ENCODE measurements around the gene ZBTB2.

The ZBTB2 gene

GRCh38 chr6:151335930-151336329, 55.4 kb downstream of the ZBTB2 start:
- H3K9ac ChIP-seq (ENCODE audit: low read depth, low read length): no peak overlapping the region
- no peak for ATAC-seq (ENCODE audit: insufficient read depth, low read depth)
- H3K27me3 ChIP-seq (ENCODE audit: insufficient read depth, low read length, poor library complexity): no peaks in the 10 kb centered on the region
- no peak overlapping the region for H3K4me2 ChIP-seq (ENCODE audit: insufficient read depth, low read length)
- TF ChIP-seq EZH2 (IDR thresholded peaks at IDR 0.05; ENCODE audit: borderline replicate concordance, low read depth, low read length, severe bottlenecking): no peak
- no peak for TF ChIP-seq CTCF (IDR thresholded peaks at IDR 0.05; ENCODE audit: borderline replicate concordance, extremely low read depth, low read length, poor library complexity, severe bottlenecking)
- no peaks in the 10 kb centered on the region for H4K20me1 ChIP-seq (ENCODE audit: insufficient read depth, low read length)
- no peaks in the 10 kb centered on the region for H3K9me3 ChIP-seq (ENCODE audit: insufficient read depth, low read length, severe bottlenecking)
- no peaks in the 10 kb centered on the region for H3K79me2 ChIP-seq (ENCODE audit: insufficient read depth, low read length)
- no peak for DNase-seq
- no peaks in the 10 kb centered on the region for H3K36me3 ChIP-seq (ENCODE audit: insufficient read depth, low read length)
- H3K4me1 ChIP-seq (ENCODE audit: insufficient read depth, low read length): no peaks in the 10 kb centered on the region
- no peak overlapping the region for H3K27ac ChIP-seq (ENCODE audit: low read length)
- no peak overlapping the region for H3K4me3 ChIP-seq (ENCODE audit: low read depth in 1 of 2, low read length in 2 of 2)
- no peak overlapping the region for H2AFZ ChIP-seq (ENCODE audit: low read depth, low read length)

- no peaks in the 10 kb centered on the region for H3K79me2 ChIP-seq (ENCODE audit: insufficient read depth, low read length)
- DNase-seq (no peak), ATAC-seq (ENCODE audit: insufficient read depth, low read depth) (no peak)
- no peak overlapping the region for H3K27ac ChIP-seq (ENCODE audit: low read length)
- H3K9ac ChIP-seq (ENCODE audit: low read depth, low read length): no peak overlapping the region
- no peak overlapping the region for H2AFZ ChIP-seq (ENCODE audit: low read depth, low read length)
- no peaks in the 10 kb centered on the region for H3K36me3 ChIP-seq (ENCODE audit: insufficient read depth, low read length)
- no peak overlapping the region for H3K4me2 ChIP-seq (ENCODE audit: insufficient read depth, low read length)
- no peaks in the 10 kb centered on the region for H3K9me3 ChIP-seq (ENCODE audit: insufficient read depth, low read length, severe bottlenecking)
- peaks cover 6% of the 10 kb centered on the region for H3K27me3 ChIP-seq (ENCODE audit: insufficient read depth, low read length, poor library complexity)
- no peaks in the 10 kb centered on the region for H3K4me1 ChIP-seq (ENCODE audit: insufficient read depth, low read length)
- no peaks in the 10 kb centered on the region for H4K20me1 ChIP-seq (ENCODE audit: insufficient read depth, low read length)
- no peak overlapping the region for H3K4me3 ChIP-seq (ENCODE audit: low read depth in 1 of 2, low read length in 2 of 2)
- no peak for TF ChIP-seq EZH2 (IDR thresholded peaks at IDR 0.05; ENCODE audit: borderline replicate concordance, low read depth, low read length, severe bottlenecking)
- TF ChIP-seq CTCF (IDR thresholded peaks at IDR 0.05; ENCODE audit: borderline replicate concordance, extremely low read depth, low read length, poor library complexity, severe bottlenecking): no peak
These were observed 61.1 kb downstream of the ZBTB2 start for GRCh38 chr6:151330130-151330696.

- no peaks in the 10 kb centered on the region for H3K9me3 ChIP-seq (ENCODE audit: insufficient read depth, low read length, severe bottlenecking)
- H3K4me1 ChIP-seq (ENCODE audit: insufficient read depth, low read length): peaks cover 9% of the 10 kb centered on the region; the same call in 1 of the 2 replicates
- H3K4me3 ChIP-seq (ENCODE audit: low read depth in 1 of 2, low read length in 2 of 2): no peak overlapping the region
- no peak overlapping the region for H2AFZ ChIP-seq (ENCODE audit: low read depth, low read length)
- TF ChIP-seq CTCF (IDR thresholded peaks at IDR 0.05; ENCODE audit: borderline replicate concordance, extremely low read depth, low read length, poor library complexity, severe bottlenecking) (no peak), EZH2 (IDR thresholded peaks at IDR 0.05; ENCODE audit: borderline replicate concordance, low read depth, low read length, severe bottlenecking) (no peak)
- no peak overlapping the region for H3K4me2 ChIP-seq (ENCODE audit: insufficient read depth, low read length)
- DNase-seq (no peak), ATAC-seq (ENCODE audit: insufficient read depth, low read depth) (no peak)
- no peaks in the 10 kb centered on the region for H4K20me1 ChIP-seq (ENCODE audit: insufficient read depth, low read length)
- H3K79me2 ChIP-seq (ENCODE audit: insufficient read depth, low read length): no peaks in the 10 kb centered on the region
- H3K36me3 ChIP-seq (ENCODE audit: insufficient read depth, low read length): no peaks in the 10 kb centered on the region
- H3K27ac ChIP-seq (ENCODE audit: low read length): no peak overlapping the region
- peaks cover 6% of the 10 kb centered on the region for H3K27me3 ChIP-seq (ENCODE audit: insufficient read depth, low read length, poor library complexity)
- no peak overlapping the region for H3K9ac ChIP-seq (ENCODE audit: low read depth, low read length)
These were observed 64.3 kb downstream of the ZBTB2 start for GRCh38 chr6:151327101-151327500.
